ENCODE data around the gene PALLD.

Gene PALLD

DNA sequence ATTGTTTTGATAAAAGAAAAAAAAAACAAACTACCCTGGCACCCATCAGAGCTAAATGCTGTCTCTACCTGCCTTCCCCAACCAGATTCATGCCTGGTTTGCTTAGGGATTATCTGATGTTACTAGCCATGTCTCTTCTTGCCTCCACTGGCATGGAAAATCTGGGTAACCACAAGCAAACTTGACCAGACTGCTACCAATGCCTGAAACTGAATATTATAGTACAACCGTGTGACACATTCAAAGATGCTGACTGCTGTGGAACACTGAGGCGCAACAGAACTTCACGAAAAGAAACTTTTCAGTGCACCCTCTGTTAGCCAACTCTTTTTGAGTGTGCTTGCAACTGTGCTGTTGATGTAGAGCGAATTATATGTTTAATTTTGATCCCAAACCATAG, 285.1 kb downstream of the PALLD start:
- Histone ChIP-seq H3K4me3 (ENCODE audit: low read depth, low read length) (no peak overlapping the region), H3K9me3 (ENCODE audit: control insufficient read depth, insufficient read depth, low read depth, low read length) (no peaks in the 10 kb centered on the region), H3K4me1 (ENCODE audit: control insufficient read depth, insufficient read depth, low read length) (no peaks in the 10 kb centered on the region), H3K36me3 (ENCODE audit: control insufficient read depth in 2 of 2, insufficient read depth in 1 of 2, low read length in 2 of 2) (no peaks in the 10 kb centered on the region), H3K27ac (ENCODE audit: extremely low read depth, low read depth, low read length) (no peak overlapping the region)
- POLR2A ChIA-PET = no interaction called here
- TF ChIP-seq, protein P1, sequence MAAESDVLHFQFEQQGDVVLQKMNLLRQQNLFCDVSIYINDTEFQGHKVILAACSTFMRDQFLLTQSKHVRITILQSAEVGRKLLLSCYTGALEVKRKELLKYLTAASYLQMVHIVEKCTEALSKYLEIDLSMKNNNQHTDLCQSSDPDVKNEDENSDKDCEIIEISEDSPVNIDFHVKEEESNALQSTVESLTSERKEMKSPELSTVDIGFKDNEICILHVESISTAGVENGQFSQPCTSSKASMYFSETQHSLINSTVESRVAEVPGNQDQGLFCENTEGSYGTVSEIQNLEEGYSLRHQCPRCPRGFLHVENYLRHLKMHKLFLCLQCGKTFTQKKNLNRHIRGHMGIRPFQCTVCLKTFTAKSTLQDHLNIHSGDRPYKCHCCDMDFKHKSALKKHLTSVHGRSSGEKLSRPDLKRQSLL (tag by site-specific recombination; IDR thresholded peaks at IDR 0.05) = no peak
- TF ChIP-seq, protein P2, sequence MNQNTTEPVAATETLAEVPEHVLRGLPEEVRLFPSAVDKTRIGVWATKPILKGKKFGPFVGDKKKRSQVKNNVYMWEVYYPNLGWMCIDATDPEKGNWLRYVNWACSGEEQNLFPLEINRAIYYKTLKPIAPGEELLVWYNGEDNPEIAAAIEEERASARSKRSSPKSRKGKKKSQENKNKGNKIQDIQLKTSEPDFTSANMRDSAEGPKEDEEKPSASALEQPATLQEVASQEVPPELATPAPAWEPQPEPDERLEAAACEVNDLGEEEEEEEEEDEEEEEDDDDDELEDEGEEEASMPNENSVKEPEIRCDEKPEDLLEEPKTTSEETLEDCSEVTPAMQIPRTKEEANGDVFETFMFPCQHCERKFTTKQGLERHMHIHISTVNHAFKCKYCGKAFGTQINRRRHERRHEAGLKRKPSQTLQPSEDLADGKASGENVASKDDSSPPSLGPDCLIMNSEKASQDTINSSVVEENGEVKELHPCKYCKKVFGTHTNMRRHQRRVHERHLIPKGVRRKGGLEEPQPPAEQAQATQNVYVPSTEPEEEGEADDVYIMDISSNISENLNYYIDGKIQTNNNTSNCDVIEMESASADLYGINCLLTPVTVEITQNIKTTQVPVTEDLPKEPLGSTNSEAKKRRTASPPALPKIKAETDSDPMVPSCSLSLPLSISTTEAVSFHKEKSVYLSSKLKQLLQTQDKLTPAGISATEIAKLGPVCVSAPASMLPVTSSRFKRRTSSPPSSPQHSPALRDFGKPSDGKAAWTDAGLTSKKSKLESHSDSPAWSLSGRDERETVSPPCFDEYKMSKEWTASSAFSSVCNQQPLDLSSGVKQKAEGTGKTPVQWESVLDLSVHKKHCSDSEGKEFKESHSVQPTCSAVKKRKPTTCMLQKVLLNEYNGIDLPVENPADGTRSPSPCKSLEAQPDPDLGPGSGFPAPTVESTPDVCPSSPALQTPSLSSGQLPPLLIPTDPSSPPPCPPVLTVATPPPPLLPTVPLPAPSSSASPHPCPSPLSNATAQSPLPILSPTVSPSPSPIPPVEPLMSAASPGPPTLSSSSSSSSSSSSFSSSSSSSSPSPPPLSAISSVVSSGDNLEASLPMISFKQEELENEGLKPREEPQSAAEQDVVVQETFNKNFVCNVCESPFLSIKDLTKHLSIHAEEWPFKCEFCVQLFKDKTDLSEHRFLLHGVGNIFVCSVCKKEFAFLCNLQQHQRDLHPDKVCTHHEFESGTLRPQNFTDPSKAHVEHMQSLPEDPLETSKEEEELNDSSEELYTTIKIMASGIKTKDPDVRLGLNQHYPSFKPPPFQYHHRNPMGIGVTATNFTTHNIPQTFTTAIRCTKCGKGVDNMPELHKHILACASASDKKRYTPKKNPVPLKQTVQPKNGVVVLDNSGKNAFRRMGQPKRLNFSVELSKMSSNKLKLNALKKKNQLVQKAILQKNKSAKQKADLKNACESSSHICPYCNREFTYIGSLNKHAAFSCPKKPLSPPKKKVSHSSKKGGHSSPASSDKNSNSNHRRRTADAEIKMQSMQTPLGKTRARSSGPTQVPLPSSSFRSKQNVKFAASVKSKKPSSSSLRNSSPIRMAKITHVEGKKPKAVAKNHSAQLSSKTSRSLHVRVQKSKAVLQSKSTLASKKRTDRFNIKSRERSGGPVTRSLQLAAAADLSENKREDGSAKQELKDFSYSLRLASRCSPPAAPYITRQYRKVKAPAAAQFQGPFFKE (tag by site-specific recombination; IDR thresholded peaks at IDR 0.05; ENCODE audit: borderline replicate concordance) = no peak
- TF ChIP-seq, protein P3, sequence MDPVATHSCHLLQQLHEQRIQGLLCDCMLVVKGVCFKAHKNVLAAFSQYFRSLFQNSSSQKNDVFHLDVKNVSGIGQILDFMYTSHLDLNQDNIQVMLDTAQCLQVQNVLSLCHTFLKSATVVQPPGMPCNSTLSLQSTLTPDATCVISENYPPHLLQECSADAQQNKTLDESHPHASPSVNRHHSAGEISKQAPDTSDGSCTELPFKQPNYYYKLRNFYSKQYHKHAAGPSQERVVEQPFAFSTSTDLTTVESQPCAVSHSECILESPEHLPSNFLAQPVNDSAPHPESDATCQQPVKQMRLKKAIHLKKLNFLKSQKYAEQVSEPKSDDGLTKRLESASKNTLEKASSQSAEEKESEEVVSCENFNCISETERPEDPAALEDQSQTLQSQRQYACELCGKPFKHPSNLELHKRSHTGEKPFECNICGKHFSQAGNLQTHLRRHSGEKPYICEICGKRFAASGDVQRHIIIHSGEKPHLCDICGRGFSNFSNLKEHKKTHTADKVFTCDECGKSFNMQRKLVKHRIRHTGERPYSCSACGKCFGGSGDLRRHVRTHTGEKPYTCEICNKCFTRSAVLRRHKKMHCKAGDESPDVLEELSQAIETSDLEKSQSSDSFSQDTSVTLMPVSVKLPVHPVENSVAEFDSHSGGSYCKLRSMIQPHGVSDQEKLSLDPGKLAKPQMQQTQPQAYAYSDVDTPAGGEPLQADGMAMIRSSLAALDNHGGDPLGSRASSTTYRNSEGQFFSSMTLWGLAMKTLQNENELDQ (tag by site-specific recombination; IDR thresholded peaks at IDR 0.05; ENCODE audit: low read depth) = no peak
- no peak for TF ChIP-seq GLI4 (tag by site-specific recombination; IDR thresholded peaks at IDR 0.05)
- TF ChIP-seq, protein P4, sequence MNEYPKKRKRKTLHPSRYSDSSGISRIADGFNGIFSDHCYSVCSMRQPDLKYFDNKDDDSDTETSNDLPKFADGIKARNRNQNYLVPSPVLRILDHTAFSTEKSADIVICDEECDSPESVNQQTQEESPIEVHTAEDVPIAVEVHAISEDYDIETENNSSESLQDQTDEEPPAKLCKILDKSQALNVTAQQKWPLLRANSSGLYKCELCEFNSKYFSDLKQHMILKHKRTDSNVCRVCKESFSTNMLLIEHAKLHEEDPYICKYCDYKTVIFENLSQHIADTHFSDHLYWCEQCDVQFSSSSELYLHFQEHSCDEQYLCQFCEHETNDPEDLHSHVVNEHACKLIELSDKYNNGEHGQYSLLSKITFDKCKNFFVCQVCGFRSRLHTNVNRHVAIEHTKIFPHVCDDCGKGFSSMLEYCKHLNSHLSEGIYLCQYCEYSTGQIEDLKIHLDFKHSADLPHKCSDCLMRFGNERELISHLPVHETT (tag by site-specific recombination; IDR thresholded peaks at IDR 0.05) = no peak
- TF ChIP-seq, protein P5, sequence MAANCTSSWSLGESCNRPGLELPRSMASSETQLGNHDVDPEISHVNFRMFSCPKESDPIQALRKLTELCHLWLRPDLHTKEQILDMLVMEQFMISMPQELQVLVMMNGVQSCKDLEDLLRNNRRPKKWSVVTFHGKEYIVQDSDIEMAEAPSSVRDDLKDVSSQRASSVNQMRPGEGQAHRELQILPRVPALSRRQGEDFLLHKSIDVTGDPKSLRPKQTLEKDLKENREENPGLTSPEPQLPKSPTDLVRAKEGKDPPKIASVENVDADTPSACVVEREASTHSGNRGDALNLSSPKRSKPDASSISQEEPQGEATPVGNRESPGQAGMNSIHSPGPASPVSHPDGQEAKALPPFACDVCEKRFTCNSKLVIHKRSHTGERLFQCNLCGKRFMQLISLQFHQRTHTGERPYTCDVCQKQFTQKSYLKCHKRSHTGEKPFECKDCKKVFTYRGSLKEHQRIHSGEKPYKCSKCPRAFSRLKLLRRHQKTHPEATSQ (tag by site-specific recombination; IDR thresholded peaks at IDR 0.05) = no peak
- CTCF ChIA-PET = interaction anchor here (0.7 kb wide), 1 partner anchor 48 kb away, joined by 3 read pairs; no protein-coding TSS in a partner anchor

DNA sequence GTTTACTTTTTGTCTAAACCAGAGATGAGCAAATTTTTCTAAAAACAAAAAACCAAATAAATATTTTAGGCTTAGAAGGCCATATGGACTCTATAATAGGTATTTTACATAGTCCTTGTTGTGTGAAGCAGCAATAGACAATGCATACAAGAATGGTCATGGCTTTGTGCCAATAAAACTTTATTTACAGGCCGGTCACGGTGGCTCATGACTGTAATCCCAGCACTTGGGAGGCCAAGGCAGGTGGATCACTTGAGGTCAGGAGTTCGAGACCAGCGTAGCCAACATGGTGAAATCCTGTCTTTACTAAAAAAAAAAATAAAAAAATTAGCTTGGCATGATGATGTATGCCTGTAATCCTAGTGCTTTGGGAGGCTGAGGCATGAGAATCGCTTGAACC, 285.6 kb downstream of the PALLD start:
- TF ChIP-seq, protein P1 (tag by site-specific recombination; IDR thresholded peaks at IDR 0.05) = no peak
- TF ChIP-seq ZNF560 (tag by site-specific recombination; IDR thresholded peaks at IDR 0.05; ENCODE audit: borderline replicate concordance) = no peak
- no peak for TF ChIP-seq ZNF629 (tag by site-specific recombination; IDR thresholded peaks at IDR 0.05)
- TF ChIP-seq, protein P6, sequence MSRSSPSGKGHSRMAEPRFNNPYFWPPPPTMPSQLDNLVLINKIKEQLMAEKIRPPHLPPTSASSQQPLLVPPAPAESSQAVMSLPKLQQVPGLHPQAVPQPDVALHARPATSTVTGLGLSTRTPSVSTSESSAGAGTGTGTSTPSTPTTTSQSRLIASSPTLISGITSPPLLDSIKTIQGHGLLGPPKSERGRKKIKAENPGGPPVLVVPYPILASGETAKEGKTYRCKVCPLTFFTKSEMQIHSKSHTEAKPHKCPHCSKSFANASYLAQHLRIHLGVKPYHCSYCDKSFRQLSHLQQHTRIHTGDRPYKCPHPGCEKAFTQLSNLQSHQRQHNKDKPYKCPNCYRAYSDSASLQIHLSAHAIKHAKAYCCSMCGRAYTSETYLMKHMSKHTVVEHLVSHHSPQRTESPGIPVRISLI (tag by site-specific recombination; IDR thresholded peaks at IDR 0.05) = 0 out of 2 replicates have a peak, but pooled peaks have one; percentile 26
- TF ChIP-seq, protein P7, sequence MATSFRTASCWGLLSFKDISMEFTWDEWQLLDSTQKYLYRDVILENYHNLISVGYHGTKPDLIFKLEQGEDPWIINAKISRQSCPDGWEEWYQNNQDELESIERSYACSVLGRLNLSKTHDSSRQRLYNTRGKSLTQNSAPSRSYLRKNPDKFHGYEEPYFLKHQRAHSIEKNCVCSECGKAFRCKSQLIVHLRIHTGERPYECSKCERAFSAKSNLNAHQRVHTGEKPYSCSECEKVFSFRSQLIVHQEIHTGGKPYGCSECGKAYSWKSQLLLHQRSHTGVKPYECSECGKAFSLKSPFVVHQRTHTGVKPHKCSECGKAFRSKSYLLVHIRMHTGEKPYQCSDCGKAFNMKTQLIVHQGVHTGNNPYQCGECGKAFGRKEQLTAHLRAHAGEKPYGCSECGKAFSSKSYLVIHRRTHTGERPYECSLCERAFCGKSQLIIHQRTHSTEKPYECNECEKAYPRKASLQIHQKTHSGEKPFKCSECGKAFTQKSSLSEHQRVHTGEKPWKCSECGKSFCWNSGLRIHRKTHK (tag by site-specific recombination; IDR thresholded peaks at IDR 0.05) = no peak

More for the DNA sequence above, 285.6 kb downstream of the PALLD start:
- H3K4me3 ChIP-seq (ENCODE audit: low read depth, low read length) = no peak overlapping the region
- no peaks in the 10 kb centered on the region for H3K4me1 ChIP-seq (ENCODE audit: control insufficient read depth, insufficient read depth, low read length)
- ChIA-PET CTCF (no interaction called here), POLR2A (no interaction called here)
- H3K36me3 ChIP-seq (ENCODE audit: control insufficient read depth in 2 of 2, insufficient read depth in 1 of 2, low read length in 2 of 2) = no peaks in the 10 kb centered on the region
- no peak overlapping the region for H3K27ac ChIP-seq (ENCODE audit: extremely low read depth, low read depth, low read length)
- H3K9me3 ChIP-seq (ENCODE audit: control insufficient read depth, insufficient read depth, low read depth, low read length) = no peaks in the 10 kb centered on the region

Measured in HEK293 (cell line).